Measurements from ENCODE around the gene CDC20.
"Not testable (repeated sequence)": the region's sequence is repeated elsewhere in the genome, so short reads cannot be mapped to it uniquely, and the experiment has no call there.

The CDC20 gene

DNA sequence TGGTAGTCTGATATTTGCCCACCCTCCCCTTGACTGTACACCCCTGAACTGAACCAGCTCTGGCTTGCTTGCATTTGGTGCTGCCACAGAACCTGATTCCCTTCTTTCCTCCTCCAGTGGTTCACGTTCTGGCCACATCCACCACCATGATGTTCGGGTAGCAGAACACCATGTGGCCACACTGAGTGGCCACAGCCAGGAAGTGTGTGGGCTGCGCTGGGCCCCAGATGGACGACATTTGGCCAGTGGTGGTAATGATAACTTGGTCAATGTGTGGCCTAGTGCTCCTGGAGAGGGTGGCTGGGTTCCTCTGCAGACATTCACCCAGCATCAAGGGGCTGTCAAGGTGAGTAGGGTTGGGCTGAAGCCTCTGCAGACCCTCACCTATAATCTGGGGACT lies 1.8 kb downstream of the CDC20 start:
- peaks cover 50% of the 10 kb centered on the region for H3K4me1 Mint-ChIP-seq (ENCODE audit: low read depth)
- no peaks in the 10 kb centered on the region for H3K27me3 Mint-ChIP-seq
- H3K36me3 Mint-ChIP-seq (ENCODE audit: low read depth) = peaks cover 77% of the 10 kb centered on the region
- H3K9me3 Mint-ChIP-seq = no peaks in the 10 kb centered on the region
- H3K4me3 Mint-ChIP-seq = peak overlapping the region; percentile 93
- DNase-seq = no peak
- peak overlapping the region; percentile 94 for H3K27ac Mint-ChIP-seq

DNA sequence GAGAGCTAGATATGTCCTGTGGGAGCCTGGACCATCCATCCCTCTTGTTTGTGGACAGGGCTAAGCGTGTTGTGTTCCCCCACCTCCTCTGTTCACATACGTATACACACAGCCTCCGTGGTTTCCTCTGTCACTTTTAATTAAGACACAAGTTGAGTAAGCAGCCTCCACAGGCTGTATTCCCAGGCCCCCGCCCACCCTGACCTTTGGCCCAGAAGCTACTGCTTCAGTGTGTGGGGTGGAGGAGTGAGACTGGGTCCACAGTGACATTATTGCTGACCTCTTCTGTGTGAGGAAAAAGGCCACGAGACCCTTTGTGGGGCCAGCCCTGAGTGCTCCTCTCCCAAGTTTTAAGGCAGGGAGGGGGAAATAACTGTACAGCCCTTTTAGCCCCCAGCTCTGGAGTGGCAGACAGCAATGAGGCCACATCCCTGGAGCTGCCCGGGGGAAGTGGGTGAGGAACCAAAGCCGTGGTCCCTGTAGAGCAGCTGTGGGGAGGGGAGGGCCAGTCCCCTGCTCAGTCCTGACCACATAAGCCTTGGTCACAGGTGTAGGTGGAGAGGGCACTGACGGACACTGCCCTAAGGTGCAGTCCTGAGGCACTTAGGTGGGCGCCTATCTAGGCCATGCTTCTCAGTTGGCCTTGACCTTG lies 4.6 kb downstream of the CDC20 start:
- H3K27ac Mint-ChIP-seq = peak overlapping the region; percentile 26
- peaks cover 55% of the 10 kb centered on the region for H3K4me1 Mint-ChIP-seq (ENCODE audit: low read depth)
- H3K27me3 Mint-ChIP-seq = no peaks in the 10 kb centered on the region
- no peak overlapping the region for H3K4me3 Mint-ChIP-seq
- H3K9me3 Mint-ChIP-seq = no peaks in the 10 kb centered on the region
- peaks cover 87% of the 10 kb centered on the region for H3K36me3 Mint-ChIP-seq (ENCODE audit: low read depth)
- DNase-seq = no peak

- no peak for DNase-seq
- Mint-ChIP-seq H3K36me3 (ENCODE audit: low read depth) (peaks cover 88% of the 10 kb centered on the region), H3K27me3 (no peaks in the 10 kb centered on the region), H3K4me1 (ENCODE audit: low read depth) (peaks cover 61% of the 10 kb centered on the region), H3K27ac (peak overlapping the region; percentile 94), H3K4me3 (no peak overlapping the region), H3K9me3 (no peaks in the 10 kb centered on the region)
These were observed 5.2 kb downstream of the CDC20 start for GRCh38 chr1:43363935-43364525.

DNA sequence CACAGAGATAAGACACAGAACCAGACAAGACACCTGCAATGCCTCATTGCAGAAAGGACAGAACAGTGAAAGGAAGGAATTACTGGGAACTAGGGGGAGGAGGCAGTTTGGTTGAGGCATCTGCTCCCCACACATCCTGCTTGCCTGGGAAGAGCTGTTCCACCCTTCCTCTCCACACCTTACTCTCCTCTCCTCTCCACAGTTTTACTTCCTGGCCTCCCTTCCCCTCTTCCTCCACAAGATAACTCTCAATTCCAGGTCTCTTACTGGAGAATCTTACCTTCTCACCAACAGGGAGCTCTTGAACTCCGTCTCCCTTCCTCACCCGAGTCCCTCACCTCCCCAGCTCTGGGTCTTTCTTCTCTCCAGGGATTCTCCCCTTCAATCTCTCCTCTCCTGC lies 6.9 kb downstream of the CDC20 start:
- Mint-ChIP-seq H3K27me3 (no peaks in the 10 kb centered on the region), H3K9me3 (no peaks in the 10 kb centered on the region), H3K4me3 (peak overlapping the region; percentile 93), H3K36me3 (ENCODE audit: low read depth) (peaks cover 78% of the 10 kb centered on the region), H3K27ac (peak overlapping the region; percentile 94), H3K4me1 (ENCODE audit: low read depth) (peaks cover 53% of the 10 kb centered on the region)
- DNase-seq = no peak

GRCh38 chr1:43366179-43366578 lies 7.4 kb downstream of the CDC20 start:
- Mint-ChIP-seq H3K9me3 (no peaks in the 10 kb centered on the region), H3K36me3 (ENCODE audit: low read depth) (peaks cover 77% of the 10 kb centered on the region), H3K4me3 (peak overlapping the region; percentile 93), H3K27me3 (no peaks in the 10 kb centered on the region), H3K27ac (peak overlapping the region; percentile 94), H3K4me1 (ENCODE audit: low read depth) (peaks cover 51% of the 10 kb centered on the region)
- DNase-seq = no peak

DNA sequence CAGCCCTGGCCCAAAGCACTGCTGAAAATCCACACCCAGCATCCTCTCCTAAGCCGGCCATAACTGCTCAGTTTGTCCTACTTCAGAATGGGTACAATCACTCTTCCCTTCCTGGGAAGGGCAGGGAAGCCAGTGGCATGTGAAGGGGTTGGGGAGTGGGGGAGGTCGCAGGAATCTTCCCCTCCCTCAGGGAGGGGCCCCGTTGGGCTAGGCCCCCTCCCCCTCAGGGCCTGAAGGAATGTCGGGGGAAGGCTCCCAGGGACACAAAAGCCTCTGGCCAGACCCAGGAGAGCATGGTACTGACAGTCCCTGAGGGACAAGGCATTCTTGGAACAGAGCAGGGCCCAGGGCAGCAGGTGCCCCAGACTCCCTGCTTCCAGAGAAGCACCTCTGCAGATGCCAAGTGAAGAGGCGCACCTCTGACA lies 7.8 kb downstream of the CDC20 start:
- no peaks in the 10 kb centered on the region for H3K27me3 Mint-ChIP-seq
- H3K4me1 Mint-ChIP-seq (ENCODE audit: low read depth) = peaks cover 47% of the 10 kb centered on the region
- peak overlapping the region; percentile 94 for H3K27ac Mint-ChIP-seq
- H3K4me3 Mint-ChIP-seq = peak overlapping the region; percentile 93
- peaks cover 77% of the 10 kb centered on the region for H3K36me3 Mint-ChIP-seq (ENCODE audit: low read depth)
- no peaks in the 10 kb centered on the region for H3K9me3 Mint-ChIP-seq
- no peak for DNase-seq

- Mint-ChIP-seq H3K9me3 (no peaks in the 10 kb centered on the region), H3K27me3 (no peaks in the 10 kb centered on the region), H3K36me3 (ENCODE audit: low read depth) (peaks cover 71% of the 10 kb centered on the region), H3K4me3 (peak overlapping the region; percentile 93), H3K4me1 (ENCODE audit: low read depth) (peaks cover 41% of the 10 kb centered on the region), H3K27ac (peak overlapping the region; percentile 94)
- peak; percentile 75 for DNase-seq
These were observed 8.5 kb downstream of the CDC20 start for GRCh38 chr1:43367026-43367903.

- peak; percentile 94 for DNase-seq
- H3K36me3 Mint-ChIP-seq (ENCODE audit: low read depth) = peaks cover 63% of the 10 kb centered on the region
- H3K27ac Mint-ChIP-seq = peak within 1 kb of the TSS; percentile 94
- H3K4me3 Mint-ChIP-seq = peak within 1 kb of the TSS; percentile 93
- no peaks in the 10 kb centered on the region for H3K9me3 Mint-ChIP-seq
- H3K27me3 Mint-ChIP-seq = no peaks in the 10 kb centered on the region
- peaks cover 39% of the 10 kb centered on the region for H3K4me1 Mint-ChIP-seq (ENCODE audit: low read depth)
These were observed 9.3 kb downstream of the CDC20 start, which contains the start of gene ELOVL1 for GRCh38 chr1:43367904-43368645. TSS of gene ELOVL1 (minus strand) at chr1:43368011. CDS start at chr1:43365609, 2,402 bp downstream.

- Mint-ChIP-seq H3K27me3 (no peaks in the 10 kb centered on the region), H3K4me1 (ENCODE audit: low read depth) (peaks cover 36% of the 10 kb centered on the region), H3K9me3 (no peaks in the 10 kb centered on the region), H3K27ac (peak overlapping the region; percentile 94), H3K36me3 (ENCODE audit: low read depth) (peaks cover 57% of the 10 kb centered on the region), H3K4me3 (peak overlapping the region; percentile 92)
- DNase-seq = no peak
These were observed 9.9 kb downstream of the CDC20 start for GRCh38 chr1:43368646-43369020.

DNA sequence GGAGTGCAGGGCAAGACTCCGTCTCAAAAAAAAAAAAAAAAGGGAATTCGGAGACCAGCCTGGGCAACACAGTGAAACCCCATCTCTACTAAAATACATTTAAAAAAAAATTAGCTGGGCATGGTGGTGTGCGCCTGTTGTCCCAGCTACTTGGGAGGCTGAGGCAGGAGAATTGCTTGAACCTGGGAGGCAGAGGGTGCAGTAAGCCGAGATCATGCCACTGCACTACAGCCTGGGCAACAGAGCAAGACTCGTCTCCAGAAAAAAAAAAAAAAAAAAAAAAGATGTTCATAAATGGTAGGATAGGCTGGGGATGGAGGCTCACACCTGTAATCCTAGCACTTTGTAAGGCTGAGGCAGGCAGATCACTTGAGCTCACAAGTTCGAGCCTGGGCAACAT lies 11.0 kb downstream of the CDC20 start:
- Mint-ChIP-seq H3K36me3 (ENCODE audit: low read depth) (peaks cover 46% of the 10 kb centered on the region), H3K4me3 (peak overlapping the region; percentile 92), H3K4me1 (ENCODE audit: low read depth) (peaks cover 33% of the 10 kb centered on the region)
- H3K27ac Mint-ChIP-seq, H3K9me3 Mint-ChIP-seq, DNase-seq, H3K27me3 Mint-ChIP-seq: not testable (repeated sequence)

- Mint-ChIP-seq H3K36me3 (ENCODE audit: low read depth) (peaks cover 39% of the 10 kb centered on the region), H3K9me3 (no peaks in the 10 kb centered on the region), H3K27me3 (no peaks in the 10 kb centered on the region), H3K4me1 (ENCODE audit: low read depth) (peaks cover 29% of the 10 kb centered on the region), H3K4me3 (no peak overlapping the region), H3K27ac (no peak overlapping the region)
- no peak for DNase-seq
These were observed 11.8 kb downstream of the CDC20 start for GRCh38 chr1:43370564-43370963.

DNA sequence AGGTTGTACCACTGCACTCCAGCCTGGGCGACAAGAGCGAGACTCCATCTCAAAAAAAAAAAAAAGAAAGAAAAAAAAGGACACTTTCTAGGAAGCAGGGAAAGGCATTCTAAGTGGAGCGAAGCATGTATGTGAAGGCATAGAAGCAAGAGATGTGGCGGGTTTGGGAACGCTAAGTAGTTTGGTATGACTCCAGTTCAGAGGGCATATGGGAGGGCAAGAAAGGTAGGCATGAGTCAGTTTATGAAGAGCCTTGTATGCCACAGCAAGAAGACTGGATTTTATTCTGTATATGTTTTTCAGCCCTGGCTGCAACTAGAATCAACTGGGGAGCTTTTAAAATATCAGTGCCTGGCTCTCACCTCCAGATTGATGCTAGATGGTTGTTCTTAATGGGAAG lies 13.4 kb downstream of the CDC20 start:
- DNase-seq = no peak
- Mint-ChIP-seq H3K27ac (no peak overlapping the region), H3K4me1 (ENCODE audit: low read depth) (peaks cover 20% of the 10 kb centered on the region), H3K4me3 (no peak overlapping the region), H3K27me3 (no peaks in the 10 kb centered on the region), H3K9me3 (no peaks in the 10 kb centered on the region), H3K36me3 (ENCODE audit: low read depth) (peaks cover 30% of the 10 kb centered on the region)

- Mint-ChIP-seq H3K4me3 (no peak overlapping the region), H3K27me3 (no peaks in the 10 kb centered on the region), H3K27ac (no peak overlapping the region), H3K36me3 (ENCODE audit: low read depth) (peaks cover 30% of the 10 kb centered on the region), H3K9me3 (no peaks in the 10 kb centered on the region), H3K4me1 (ENCODE audit: low read depth) (peaks cover 18% of the 10 kb centered on the region)
- DNase-seq = no peak
These were observed 14.5 kb downstream of the CDC20 start for GRCh38 chr1:43373066-43373940.
